Spleen (tissue), 11 donors: ENCODE results near the gene ATXN7L1. TPM values are rescaled to one million over a fixed set of nuclear protein-coding genes. Genes with fewer than 3 reads are reported as not detected.

Experiments
- DNase-seq: peaks from one replicate; pipeline ENCODE4 v3.0.0-alpha.2; 2020
- H3K27ac ChIP-seq, 8 donors: fragments of 200-600 bp; sonication (generic) in 7 of 8; 1 replicate in 4 of 8; 2 replicates in 4 of 8; pipeline versions ENCODE4 v1.5.0 to v1.8.0; 2016 to 2021; ENCODE audit warnings: inconsistent platforms in 4 of 8, mild to moderate bottlenecking in 4 of 8, moderate library complexity in 1 of 8
- H3K27me3 ChIP-seq, 7 donors: fragments of 200-600 bp; sonication (generic) in 6 of 7; replicated peaks in 1 of 7; 1 replicate in 4 of 7; 2 replicates in 3 of 7; pipeline versions ENCODE4 v1.5.0 to v1.8.0; 2016 to 2021; ENCODE audit warnings: inconsistent platforms in 3 of 7, mild to moderate bottlenecking in 1 of 7
- H3K36me3 ChIP-seq, 6 donors: fragments of 200-600 bp; sonication (generic) in 5 of 6; 1 replicate in 4 of 6; 2 replicates in 2 of 6; pipeline versions ENCODE4 v1.5.0 to v1.8.0; 2016 to 2021; ENCODE audit warnings: inconsistent platforms in 2 of 6
- H3K4me1 ChIP-seq, 6 donors: fragments of 200-600 bp; sonication (generic) in 5 of 6; 1 replicate in 3 of 6; 2 replicates in 3 of 6; pipeline versions ENCODE4 v1.5.0 to v1.8.0; 2016 to 2021; ENCODE audit warnings: inconsistent platforms in 3 of 6
- H3K4me3 ChIP-seq, 8 donors: fragments of 200-600 bp; sonication (generic) in 7 of 8; 1 replicate in 4 of 8; 2 replicates in 4 of 8; pipeline versions ENCODE4 v1.5.0 to v1.8.0; 2016 to 2021; ENCODE audit warnings: inconsistent platforms in 4 of 8, mild to moderate bottlenecking in 4 of 8, moderate library complexity in 2 of 8
- H3K9me3 ChIP-seq, 8 donors: fragments of 200-600 bp; sonication (generic) in 7 of 8; 1 replicate in 4 of 8; 2 replicates in 4 of 8; pipeline versions ENCODE4 v1.5.0 to v1.8.0; 2016 to 2021; ENCODE audit warnings: inconsistent platforms in 4 of 8
- CTCF ChIP-seq, 11 experiments: fragments of 200-600 bp in 7 of 11; fragments of 450-650 bp in 4 of 11; sonication (generic) in 4 of 11; IDR thresholded peaks in 8 of 11; conservative IDR thresholded peaks in 3 of 11; 1 replicate in 7 of 11; 2 replicates in 4 of 11; pipeline versions ENCODE4 v1.4.0 to v1.8.0; 2016 to 2021; ENCODE audit warnings: antibody characterized with exemption in 11 of 11, inconsistent platforms in 4 of 11, mild to moderate bottlenecking in 1 of 11
- POLR2A ChIP-seq, 3 donors: fragments of 450-650 bp; IDR thresholded peaks; one replicate each; pipeline ENCODE4 v1.5.1; 2017; ENCODE audit warnings: antibody characterized with exemption in 3 of 3, mild to moderate bottlenecking in 1 of 3
- POLR2AphosphoS5 ChIP-seq, 3 donors: sonication (generic); formaldehyde crosslinking; IDR thresholded peaks; one replicate each; pipeline ENCODE4 v1.5.1; 2017; ENCODE audit warnings: antibody characterized with exemption in 3 of 3
- WGBS, 5 donors: extraction: QIAGEN DNeasy Blood & Tissue Kit in 3 of 5; methylation state at CpG; one replicate each; pipeline versions ENCODE4 v1.1.5 to v1.1.7; 2013 to 2018; 5-methylcytosine and 5-hydroxymethylcytosine counted together
- intact Hi-C: fragments of 100-400 bp; cut with DNase I; formaldehyde crosslinking; loops from one replicate; pipeline ENCODE4 v1.15.0; 2023; ENCODE audit warnings: low total_unique reads
- polyA plus RNA-seq, 3 donors: library from polyadenylated mRNA; stranded (reverse); fragments of 200-250 nt; gene quantifications; one replicate each; pipeline ENCODE4 v1.2.1, GENCODE V29; 2013
- total RNA-seq, 7 donors: library from RNA; depleted of rRNA in 3 of 7; stranded (reverse); fragments of >200 nt in 3 of 7; fragmentation: NEBNext Ultra II Directional in 4 of 7; extraction: Animal tissue kit (Norgen Biotek cat#: 25700) in 4 of 7; gene quantifications; one replicate each; pipeline versions ENCODE4 v1.1.0 to v1.2.1, GENCODE V29; 2016 to 2021
- donor health status: healthy with polysubstance abuse.
- donor health status: DM: no; HTN: no; CAD: no; lungs with moderate emphysema.
- donor health status: DM: no; HTN: no; CAD: no.
- donor health status: Bipolar disorder and iron deficiency.
- donor health status: healthy.
- donor health status: DM: no; HTN: no; CAD: no.
- donor health status: DM: yes; HTN: yes; CAD: no.

ATXN7L1 gene
- total and polyA plus RNA-seq, 10 donors = 2.4 to 29.3 (median 18.4) TPM

- no peak for DNase-seq
- WGBS, 5 donors = 83 to 94% (median 90%) methylated on average over 3 of the region's 3 CpGs
- intact Hi-C loops = no loop called here
- TF ChIP-seq CTCF (IDR thresholded peaks at IDR 0.05 in 8 of 11, conservative IDR thresholded peaks at IDR 0.05 in 3 of 11) = no peak
- no peak for TF ChIP-seq POLR2A (IDR thresholded peaks at IDR 0.05)
- TF ChIP-seq POLR2AphosphoS5 (IDR thresholded peaks at IDR 0.05) = no peak
- Histone ChIP-seq H3K4me1 (peaks cover 0 to 12% (median 6%) of the 10 kb centered on the region in 6 donors), H3K36me3 (no peaks in the 10 kb centered on the region), H3K27me3 (no peaks in the 10 kb centered on the region), H3K27ac (no peak overlapping the region), H3K4me3 (no peak overlapping the region), H3K9me3 (no peaks in the 10 kb centered on the region)
Observed at GRCh38 chr7:105773030-105773460, 103.4 kb downstream of the ATXN7L1 start.

- Histone ChIP-seq H3K27ac (no peak overlapping the region), H3K36me3 (no peaks in the 10 kb centered on the region), H3K4me3 (no peak overlapping the region), H3K4me1 (peaks cover 0 to 12% (median 6%) of the 10 kb centered on the region in 6 donors), H3K9me3 (no peaks in the 10 kb centered on the region), H3K27me3 (no peaks in the 10 kb centered on the region)
- no peak for TF ChIP-seq POLR2A (IDR thresholded peaks at IDR 0.05)
- no peak for TF ChIP-seq CTCF (IDR thresholded peaks at IDR 0.05 in 8 of 11, conservative IDR thresholded peaks at IDR 0.05 in 3 of 11)
- TF ChIP-seq POLR2AphosphoS5 (IDR thresholded peaks at IDR 0.05) = no peak
- peak; percentile 35 for DNase-seq
- 53 to 74% (median 69%) methylated on average over 9 of the region's 9 CpGs for WGBS, 5 donors
- intact Hi-C loops = loop anchor here (10.0 kb wide), 1 partner anchor 275 kb away; no protein-coding TSS in a partner anchor
Observed at GRCh38 chr7:105769901-105770628, 106.3 kb downstream of the ATXN7L1 start.

DNA sequence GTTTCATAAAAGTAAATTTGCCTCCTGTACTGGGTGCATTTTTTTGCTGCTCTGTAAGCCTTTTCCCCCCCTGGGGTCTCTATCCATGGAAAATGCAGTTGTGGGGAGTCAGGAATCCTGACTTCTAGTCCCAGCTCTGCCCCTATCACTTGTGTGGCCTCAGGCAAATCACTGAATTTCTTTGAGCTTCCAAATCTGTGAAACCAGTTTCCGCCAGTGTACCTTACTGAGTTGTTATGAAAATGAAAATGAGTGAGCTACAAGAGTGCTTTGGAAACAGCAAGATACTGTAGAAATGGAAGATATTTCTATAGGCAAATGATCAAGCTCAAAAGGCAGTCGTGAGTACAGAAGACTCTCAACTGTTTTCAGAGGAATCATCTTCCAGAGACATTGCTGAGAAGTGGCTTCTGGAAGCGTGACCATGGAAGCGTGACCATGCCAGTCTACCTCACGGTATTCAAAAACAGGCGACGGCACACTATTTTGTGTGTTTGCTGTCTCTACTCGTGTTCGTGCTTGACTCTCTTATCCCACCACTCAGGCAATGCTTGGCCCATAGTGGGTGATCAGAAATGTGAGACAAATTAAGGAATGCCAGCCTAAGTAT, 107.4 kb downstream of the ATXN7L1 start:
- WGBS, 5 donors = 83 to 94% (median 90%) methylated on average over 9 of the region's 9 CpGs
- intact Hi-C loops = loop anchor here (10.0 kb wide), 1 partner anchor 276 kb away; no protein-coding TSS in a partner anchor

DNA sequence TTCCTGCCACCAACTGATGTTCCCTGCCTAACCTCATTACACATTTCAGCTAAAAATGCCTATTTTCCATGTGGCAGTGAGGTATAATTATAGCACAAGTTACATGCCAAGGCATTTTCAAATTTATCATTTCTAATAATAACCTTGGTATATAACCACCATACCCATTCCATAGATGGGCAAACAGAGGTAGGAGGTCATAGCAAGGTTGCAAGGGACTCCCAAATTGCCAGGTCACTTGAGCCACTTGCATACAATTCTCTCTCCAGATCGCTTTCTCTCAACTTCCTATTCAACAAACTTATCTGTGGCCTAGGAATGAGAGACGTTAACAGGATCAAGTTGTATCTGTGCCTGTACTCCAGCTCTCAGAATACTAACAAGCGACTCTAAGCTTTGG, 108.3 kb downstream of the ATXN7L1 start:
- no peaks in the 10 kb centered on the region for H3K9me3 ChIP-seq
- no peak for DNase-seq
- no peak for TF ChIP-seq CTCF (IDR thresholded peaks at IDR 0.05 in 8 of 11, conservative IDR thresholded peaks at IDR 0.05 in 3 of 11)
- no peak for TF ChIP-seq POLR2A (IDR thresholded peaks at IDR 0.05)
- TF ChIP-seq POLR2AphosphoS5 (IDR thresholded peaks at IDR 0.05) = no peak
- H3K27ac ChIP-seq = no peak overlapping the region
- H3K4me3 ChIP-seq = no peak overlapping the region
- H3K27me3 ChIP-seq = no peaks in the 10 kb centered on the region
- WGBS, 5 donors = 90 to 96% (median 93%) methylated on average over 3 of the region's 3 CpGs
- H3K4me1 ChIP-seq = peaks cover 0 to 12% (median 6%) of the 10 kb centered on the region in 6 donors
- intact Hi-C loops = loop anchor here (10.0 kb wide), 1 partner anchor 277 kb away; no protein-coding TSS in a partner anchor
- no peaks in the 10 kb centered on the region for H3K36me3 ChIP-seq

More for the DNA sequence above, 107.4 kb downstream of the ATXN7L1 start:
- Histone ChIP-seq H3K4me3 (no peak overlapping the region), H3K36me3 (no peaks in the 10 kb centered on the region), H3K27ac (no peak overlapping the region), H3K9me3 (no peaks in the 10 kb centered on the region), H3K27me3 (no peaks in the 10 kb centered on the region), H3K4me1 (peaks cover 0 to 12% (median 6%) of the 10 kb centered on the region in 6 donors)
- DNase-seq = peak; percentile 13
- TF ChIP-seq POLR2AphosphoS5 (IDR thresholded peaks at IDR 0.05) (no peak), POLR2A (IDR thresholded peaks at IDR 0.05) (no peak)
